HepG2 (cell line): ENCODE data around the gene ANKRD11. TPM values are rescaled to one million over a fixed set of nuclear protein-coding genes. Genes with fewer than 3 reads are reported as not detected.

Experiments
- ARNT2 ChIP-seq: sonication (generic); formaldehyde crosslinking; IDR thresholded peaks from 2 replicates; pipeline ENCODE4 v1.8.0; 2022; ENCODE audit warnings: mild to moderate bottlenecking, low read depth, missing genetic modification reagents, moderate library complexity
- BORCS8-MEF2B ChIP-seq: sonication (generic); formaldehyde crosslinking; IDR thresholded peaks from 2 replicates; pipeline ENCODE4 v1.8.0; 2022; ENCODE audit warnings: mild to moderate bottlenecking, missing genetic modification reagents
- CBX1 ChIP-seq: IDR thresholded peaks from one replicate; pipeline ENCODE4 v1.6.1; 2016; ENCODE audit warnings: antibody characterized with exemption, low read depth
- CC2D1A ChIP-seq: sonication (generic); formaldehyde crosslinking; IDR thresholded peaks from 2 replicates; pipeline ENCODE4 v1.8.1; 2023; ENCODE audit warnings: mild to moderate bottlenecking, missing genetic modification reagents
- FOXJ3 ChIP-seq: sonication (generic); formaldehyde crosslinking; IDR thresholded peaks from 2 replicates; pipeline ENCODE4 v1.4.0; 2020; ENCODE audit warnings: missing genetic modification reagents, mild to moderate bottlenecking, borderline replicate concordance
- GTF3A ChIP-seq: sonication (generic); formaldehyde crosslinking; conservative IDR thresholded peaks from 2 replicates; pipeline ENCODE4 v1.4.0; 2020; ENCODE audit warnings: mild to moderate bottlenecking, missing genetic modification reagents
- HNF1A ChIP-seq, 2 experiments: sonication (generic) in 1 of 2; formaldehyde crosslinking in 1 of 2; IDR thresholded peaks; 2 replicates each; pipeline versions ENCODE4 v1.4.0 to v1.6.1; 2016 to 2020; ENCODE audit warnings: borderline replicate concordance in 1 of 2, low read depth in 1 of 2, mild to moderate bottlenecking in 1 of 2, missing genetic modification reagents in 1 of 2
- KDM2A ChIP-seq: sonication (generic); formaldehyde crosslinking; IDR thresholded peaks from 2 replicates; pipeline ENCODE4 v1.4.0; 2020; ENCODE audit warnings: low read depth, missing genetic modification reagents, borderline replicate concordance
- KDM3A ChIP-seq: IDR thresholded peaks from 2 replicates; pipeline ENCODE4 v1.6.1; 2018; ENCODE audit warnings: low read depth, missing compliant biosample characterization
- NFYC ChIP-seq: IDR thresholded peaks from 2 replicates; pipeline ENCODE4 v1.6.1; 2016; ENCODE audit warnings: missing genetic modification reagents, missing compliant biosample characterization
- PTBP1 ChIP-seq: fragments of 200-400 bp; formaldehyde crosslinking; IDR thresholded peaks from 2 replicates; pipeline ENCODE4 v1.6.1; 2018; ENCODE audit warnings: low read length, low read depth; ENCODE audit not compliant: poor library complexity, severe bottlenecking
- SOX5 ChIP-seq: IDR thresholded peaks from 2 replicates; pipeline ENCODE4 v1.6.1; 2016; ENCODE audit warnings: borderline replicate concordance
- TCF7L2 ChIP-seq: IDR thresholded peaks from 2 replicates; pipeline ENCODE4 v1.6.1; 2011; ENCODE audit warnings: mild to moderate bottlenecking, low read depth, low read length, moderate library complexity
- TERF1 ChIP-seq: sonication (generic); formaldehyde crosslinking; IDR thresholded peaks from 2 replicates; pipeline ENCODE4 v1.8.0; 2022; ENCODE audit warnings: mild to moderate bottlenecking, missing genetic modification reagents, moderate library complexity
- ZFP36 ChIP-seq: fragments of 150-350 bp; IDR thresholded peaks from 2 replicates; pipeline ENCODE4 v1.6.1; 2018; ENCODE audit warnings: borderline replicate concordance, low read length, low read depth; ENCODE audit not compliant: partially characterized antibody
- ZFP62 ChIP-seq: sonication (generic); formaldehyde crosslinking; IDR thresholded peaks from 2 replicates; pipeline ENCODE4 v1.4.0; 2020; ENCODE audit warnings: missing genetic modification reagents
- ZNF121 ChIP-seq: sonication (generic); formaldehyde crosslinking; IDR thresholded peaks from 2 replicates; pipeline ENCODE4 v1.5.0; 2020; ENCODE audit warnings: mild to moderate bottlenecking, missing genetic modification reagents
- ZNF343 ChIP-seq: sonication (generic); formaldehyde crosslinking; IDR thresholded peaks from 2 replicates; pipeline ENCODE4 v1.4.0; 2020; ENCODE audit warnings: mild to moderate bottlenecking, missing genetic modification reagents
- ZNF367 ChIP-seq: sonication (generic); formaldehyde crosslinking; IDR thresholded peaks from 2 replicates; pipeline ENCODE4 v1.4.0; 2020; ENCODE audit warnings: missing genetic modification reagents, borderline replicate concordance
- ZNF441 ChIP-seq: sonication (generic); formaldehyde crosslinking; IDR thresholded peaks from 2 replicates; pipeline ENCODE4 v1.7.0; 2021; ENCODE audit warnings: missing genetic modification reagents, borderline replicate concordance
- ZNF543 ChIP-seq: sonication (generic); formaldehyde crosslinking; IDR thresholded peaks from 2 replicates; pipeline ENCODE4 v1.4.0; 2020; ENCODE audit warnings: mild to moderate bottlenecking, missing genetic modification reagents
- ZNF891 ChIP-seq: sonication (generic); formaldehyde crosslinking; IDR thresholded peaks from 2 replicates; pipeline ENCODE4 v1.5.0; 2020; ENCODE audit warnings: mild to moderate bottlenecking, missing genetic modification reagents
- polyA plus RNA-seq, 8 experiments: library from polyadenylated mRNA; depleted of rRNA in 3 of 8; stranded (reverse) in 7 of 8; unstranded in 1 of 8; fragments of >200 nt; fragmentation: Illumina TruSeq in 4 of 8; extraction: Trizol in 4 of 8; gene quantifications; 2 replicates each; pipeline versions ENCODE4 v1.2.1 to v1.2.3, GENCODE V29; 2011 to 2016; ENCODE audit warnings: low read depth in 4 of 8, missing spikeins in 1 of 8, mixed read lengths in 1 of 8; ENCODE audit not compliant: insufficient read depth in 1 of 8
- total RNA-seq, 5 experiments: library from RNA; depleted of rRNA; stranded (reverse); fragments of >200 nt; fragmentation: Illumina TruSeq; extraction: Trizol; gene quantifications; 2 replicates each; pipeline ENCODE4 v1.2.3, GENCODE V29; 2016; ENCODE audit warnings: low read depth in 1 of 5
- TF ChIP-seq, protein P1 (sequence below): sonication (generic); formaldehyde crosslinking; IDR thresholded peaks from 2 replicates; pipeline ENCODE4 v1.8.0; 2022; ENCODE audit warnings: missing genetic modification reagents, mild to moderate bottlenecking, borderline replicate concordance
- TF ChIP-seq, protein P2 (sequence below): sonication (generic); formaldehyde crosslinking; IDR thresholded peaks from 2 replicates; pipeline ENCODE4 v1.4.0; 2020; ENCODE audit warnings: missing genetic modification reagents
- TF ChIP-seq, protein P3 (sequence below): IDR thresholded peaks from 2 replicates; pipeline ENCODE4 v1.6.1; 2012; ENCODE audit warnings: inconsistent platforms

ANKRD11 gene
- total and polyA plus RNA-seq, 2 of the 13 experiments (the other 11 are each of a cell fraction or from before 2014, with no cell fraction given) = 21.4 to 38.4 TPM

- TF ChIP-seq HNF1A (IDR thresholded peaks at IDR 0.05; ENCODE audit: low read depth) (no peak), HNF1A (CRISPR knock-in tag; IDR thresholded peaks at IDR 0.05; ENCODE audit: borderline replicate concordance) (no peak), GTF3A (CRISPR knock-in tag) (no peak), TERF1 (CRISPR knock-in tag) (no peak), BORCS8-MEF2B (CRISPR knock-in tag) (peak; percentile 79), TCF7L2 (no peak), KDM3A (no peak), ZNF121 (CRISPR knock-in tag) (no peak), ZNF891 (CRISPR knock-in tag) (no peak), PTBP1 (no peak), ARNT2 (CRISPR knock-in tag) (no peak), ZNF543 (CRISPR knock-in tag) (no peak), ZFP62 (no peak), SOX5 (CRISPR knock-in tag) (peak; percentile 25; the same call in 1 of the 2 replicates), ZNF367 (CRISPR knock-in tag) (no peak), FOXJ3 (CRISPR knock-in tag) (no peak), ZNF441 (no peak), ZNF343 (no peak), CBX1 (no peak), ZFP36 (no peak), NFYC (CRISPR knock-in tag) (no peak), KDM2A (CRISPR knock-in tag) (no peak), CC2D1A (CRISPR knock-in tag) (no peak)
- TF ChIP-seq, protein P1, sequence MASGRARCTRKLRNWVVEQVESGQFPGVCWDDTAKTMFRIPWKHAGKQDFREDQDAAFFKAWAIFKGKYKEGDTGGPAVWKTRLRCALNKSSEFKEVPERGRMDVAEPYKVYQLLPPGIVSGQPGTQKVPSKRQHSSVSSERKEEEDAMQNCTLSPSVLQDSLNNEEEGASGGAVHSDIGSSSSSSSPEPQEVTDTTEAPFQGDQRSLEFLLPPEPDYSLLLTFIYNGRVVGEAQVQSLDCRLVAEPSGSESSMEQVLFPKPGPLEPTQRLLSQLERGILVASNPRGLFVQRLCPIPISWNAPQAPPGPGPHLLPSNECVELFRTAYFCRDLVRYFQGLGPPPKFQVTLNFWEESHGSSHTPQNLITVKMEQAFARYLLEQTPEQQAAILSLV (CRISPR knock-in tag) = no peak
- TF ChIP-seq, protein P2, sequence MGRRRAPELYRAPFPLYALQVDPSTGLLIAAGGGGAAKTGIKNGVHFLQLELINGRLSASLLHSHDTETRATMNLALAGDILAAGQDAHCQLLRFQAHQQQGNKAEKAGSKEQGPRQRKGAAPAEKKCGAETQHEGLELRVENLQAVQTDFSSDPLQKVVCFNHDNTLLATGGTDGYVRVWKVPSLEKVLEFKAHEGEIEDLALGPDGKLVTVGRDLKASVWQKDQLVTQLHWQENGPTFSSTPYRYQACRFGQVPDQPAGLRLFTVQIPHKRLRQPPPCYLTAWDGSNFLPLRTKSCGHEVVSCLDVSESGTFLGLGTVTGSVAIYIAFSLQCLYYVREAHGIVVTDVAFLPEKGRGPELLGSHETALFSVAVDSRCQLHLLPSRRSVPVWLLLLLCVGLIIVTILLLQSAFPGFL (CRISPR knock-in tag) = no peak
- TF ChIP-seq, protein P3, sequence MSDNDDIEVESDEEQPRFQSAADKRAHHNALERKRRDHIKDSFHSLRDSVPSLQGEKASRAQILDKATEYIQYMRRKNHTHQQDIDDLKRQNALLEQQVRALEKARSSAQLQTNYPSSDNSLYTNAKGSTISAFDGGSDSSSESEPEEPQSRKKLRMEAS = peak; percentile 97
These were observed 73.0 kb downstream of the ANKRD11 start (continued) for GRCh38 chr16:89417352-89417751.
